HEK293 (cell line): ENCODE measurements around the gene HNRNPA2B1.

Experiments
- CTCF ChIA-PET: fragments of 350-600 bp; formaldehyde crosslinking; extraction: SDS; loops from one replicate; lab custom pipeline; 2021; ENCODE audit warnings: antibody characterized with exemption; lab: Yijun Ruan, JAX
- POLR2A ChIA-PET: fragments of 300-600 bp; formaldehyde crosslinking; extraction: SDS; loops from one replicate; lab custom pipeline; 2020; ENCODE audit warnings: antibody characterized with exemption, inconsistent platforms; lab: Yijun Ruan, JAX
- H3K27ac ChIP-seq: fragments of 200-500 bp; sonication (Bioruptor generic); 2 replicates; pipeline ENCODE4 v1.5.1; 2014; ENCODE audit warnings: low read depth, low read length, control low read depth, inconsistent platforms; ENCODE audit errors: extremely low read depth
- H3K36me3 ChIP-seq, 2 experiments: fragments of 200-500 bp in 1 of 2; sonication (Bioruptor generic) in 1 of 2; 1 replicate in 1 of 2; 2 replicates in 1 of 2; pipeline ENCODE4 v1.5.1; 2014 to 2017; ENCODE audit warnings: inconsistent platforms in 2 of 2, low read length in 2 of 2; ENCODE audit not compliant: control insufficient read depth in 2 of 2, insufficient read depth in 1 of 2
- H3K4me1 ChIP-seq: fragments of 200-500 bp; sonication (Bioruptor generic); 2 replicates; pipeline ENCODE4 v1.5.1; 2014; ENCODE audit warnings: mild to moderate bottlenecking, low read length, inconsistent platforms; ENCODE audit not compliant: control insufficient read depth, insufficient read depth
- H3K4me3 ChIP-seq: 2 replicates; pipeline ENCODE4 v1.5.1; 2011; ENCODE audit warnings: low read depth, mild to moderate bottlenecking, control low read depth, low read length, moderate library complexity
- H3K9me3 ChIP-seq: fragments of 200-500 bp; sonication (Bioruptor generic); 2 replicates; pipeline ENCODE4 v1.5.1; 2014; ENCODE audit warnings: low read depth, low read length, inconsistent platforms; ENCODE audit not compliant: control insufficient read depth, insufficient read depth
- ELK4 ChIP-seq: IDR thresholded peaks from 2 replicates; pipeline ENCODE4 v1.6.1; 2011; ENCODE audit warnings: mild to moderate bottlenecking, low read depth, low read length, borderline replicate concordance
- REST ChIP-seq: fragments of 450-650 bp; formaldehyde crosslinking; IDR thresholded peaks from 2 replicates; pipeline ENCODE4 v1.5.1; 2016; ENCODE audit warnings: missing biosample characterization, missing genetic modification characterization
- SP7 ChIP-seq: fragments of 450-650 bp; formaldehyde crosslinking; IDR thresholded peaks from 2 replicates; pipeline ENCODE4 v1.5.1; 2016; ENCODE audit warnings: missing biosample characterization, missing genetic modification characterization
- ZBTB10 ChIP-seq: fragments of 450-650 bp; formaldehyde crosslinking; IDR thresholded peaks from 2 replicates; pipeline ENCODE4 v1.5.1; 2016; ENCODE audit warnings: missing biosample characterization, missing genetic modification characterization
- ZBTB44 ChIP-seq: fragments of 450-650 bp; IDR thresholded peaks from 2 replicates; pipeline ENCODE4 v1.5.1; 2018; ENCODE audit warnings: missing biosample characterization, mild to moderate bottlenecking, missing genetic modification characterization
- ZBTB8A ChIP-seq: fragments of 450-650 bp; formaldehyde crosslinking; IDR thresholded peaks from 2 replicates; pipeline ENCODE4 v1.5.1; 2016; ENCODE audit warnings: missing biosample characterization, missing genetic modification characterization
- ZIC2 ChIP-seq: fragments of 450-650 bp; formaldehyde crosslinking; IDR thresholded peaks from 2 replicates; pipeline ENCODE4 v1.5.1; 2016; ENCODE audit warnings: missing biosample characterization, missing genetic modification characterization
- ZNF140 ChIP-seq: fragments of 450-650 bp; formaldehyde crosslinking; IDR thresholded peaks from 2 replicates; pipeline ENCODE4 v1.5.1; 2016; ENCODE audit warnings: missing biosample characterization, missing genetic modification characterization
- ZNF2 ChIP-seq: fragments of 450-650 bp; formaldehyde crosslinking; IDR thresholded peaks from 2 replicates; pipeline ENCODE4 v1.5.1; 2016; ENCODE audit warnings: missing biosample characterization, missing genetic modification characterization
- ZNF266 ChIP-seq: fragments of 450-650 bp; formaldehyde crosslinking; IDR thresholded peaks from 2 replicates; pipeline ENCODE4 v1.5.1; 2016; ENCODE audit warnings: missing biosample characterization, missing genetic modification characterization, low read depth
- ZNF433 ChIP-seq: fragments of 450-650 bp; formaldehyde crosslinking; IDR thresholded peaks from 2 replicates; pipeline ENCODE4 v1.5.1; 2016; ENCODE audit warnings: missing biosample characterization, missing genetic modification characterization, low read depth
- ZNF510 ChIP-seq: fragments of 450-650 bp; formaldehyde crosslinking; IDR thresholded peaks from 2 replicates; pipeline ENCODE4 v1.5.1; 2018; ENCODE audit warnings: mild to moderate bottlenecking, missing genetic modification characterization, missing biosample characterization; ENCODE audit not compliant: insufficient replicate concordance
- ZNF514 ChIP-seq: fragments of 450-650 bp; formaldehyde crosslinking; IDR thresholded peaks from 2 replicates; pipeline ENCODE4 v1.5.1; 2016; ENCODE audit warnings: missing biosample characterization, missing genetic modification characterization
- ZNF521 ChIP-seq: fragments of 450-650 bp; formaldehyde crosslinking; IDR thresholded peaks from 2 replicates; pipeline ENCODE4 v1.5.1; 2017; ENCODE audit warnings: missing biosample characterization, mild to moderate bottlenecking, missing genetic modification characterization
- ZNF558 ChIP-seq: fragments of 450-650 bp; formaldehyde crosslinking; IDR thresholded peaks from 2 replicates; pipeline ENCODE4 v1.5.1; 2016; ENCODE audit warnings: missing biosample characterization, missing genetic modification characterization
- ZNF621 ChIP-seq: fragments of 450-650 bp; formaldehyde crosslinking; IDR thresholded peaks from 2 replicates; pipeline ENCODE4 v1.5.1; 2017; ENCODE audit warnings: missing biosample characterization, missing genetic modification characterization
- ZNF654 ChIP-seq: fragments of 450-650 bp; formaldehyde crosslinking; IDR thresholded peaks from 2 replicates; pipeline ENCODE4 v1.5.1; 2016; ENCODE audit warnings: low read depth, missing biosample characterization, missing genetic modification characterization
- ZNF658 ChIP-seq: fragments of 450-650 bp; formaldehyde crosslinking; IDR thresholded peaks from 2 replicates; pipeline ENCODE4; 2016; ENCODE audit warnings: missing biosample characterization, missing genetic modification characterization
- ZNF768 ChIP-seq: fragments of 450-650 bp; formaldehyde crosslinking; IDR thresholded peaks from 2 replicates; pipeline ENCODE4 v1.5.1; 2018; ENCODE audit warnings: missing biosample characterization, mild to moderate bottlenecking, missing genetic modification characterization
- ZNF837 ChIP-seq: fragments of 450-650 bp; formaldehyde crosslinking; IDR thresholded peaks from 2 replicates; pipeline ENCODE4 v1.5.1; 2016; ENCODE audit warnings: missing biosample characterization, missing genetic modification characterization
- ZSCAN23 ChIP-seq: fragments of 450-650 bp; formaldehyde crosslinking; IDR thresholded peaks from 2 replicates; pipeline ENCODE4 v1.5.1; 2016; ENCODE audit warnings: missing biosample characterization, missing genetic modification characterization
- TF ChIP-seq, protein P1 (sequence below): fragments of 450-650 bp; formaldehyde crosslinking; IDR thresholded peaks from 2 replicates; pipeline ENCODE4 v1.5.1; 2016; ENCODE audit warnings: missing biosample characterization, missing genetic modification characterization
- TF ChIP-seq, protein P2 (sequence below): fragments of 450-650 bp; formaldehyde crosslinking; IDR thresholded peaks from 2 replicates; pipeline ENCODE4 v1.5.1; 2016; ENCODE audit warnings: missing biosample characterization, missing genetic modification characterization

HNRNPA2B1 gene

DNA sequence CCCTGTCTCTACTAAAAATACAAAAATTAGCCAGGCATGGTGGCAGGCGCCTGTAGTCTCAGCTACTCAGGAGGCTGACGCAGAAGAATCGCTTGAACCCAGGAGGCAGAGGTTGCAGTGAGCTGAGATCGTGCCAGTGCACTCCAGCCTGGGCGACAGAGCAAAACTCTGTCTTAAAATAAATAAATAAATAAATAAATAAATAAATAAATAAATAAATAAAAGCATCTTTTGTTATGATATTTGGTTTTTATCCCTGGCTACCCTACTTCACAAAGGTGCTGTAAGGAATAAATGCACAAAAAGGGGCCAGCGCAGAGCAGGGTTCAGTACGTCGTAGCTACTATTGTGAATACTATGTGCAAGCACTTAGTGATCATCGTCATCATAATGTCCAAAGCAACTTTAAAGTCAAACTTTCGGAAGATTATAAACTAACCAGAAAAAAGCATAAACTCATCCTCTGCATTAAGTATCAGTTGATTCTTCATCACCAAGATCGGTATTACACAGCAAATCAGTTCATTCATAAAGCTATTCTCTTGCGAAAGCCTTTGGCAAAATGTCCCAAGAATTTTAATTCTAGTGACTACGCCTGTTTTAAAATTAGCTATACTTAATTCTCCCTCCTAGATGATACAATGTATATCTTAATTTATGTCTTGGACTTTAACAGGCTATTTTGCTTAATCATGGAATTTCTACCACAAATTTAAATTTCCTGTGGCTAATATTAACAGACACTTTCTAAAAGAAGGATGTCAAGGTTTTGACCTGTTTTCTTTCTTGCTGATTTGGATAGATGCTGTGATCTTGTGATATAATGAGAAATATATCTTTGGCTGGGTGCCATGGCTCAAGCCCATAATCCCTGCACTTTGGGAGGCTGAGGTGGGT is 56.1 kb downstream of the HNRNPA2B1 start:
- CTCF ChIA-PET: interaction anchor here (0.6 to 0.7 kb wide), 3 partner anchors 38 to 759 kb away, joined by 3 read pairs; no protein-coding TSS in a partner anchor
- peak; percentile 27; the same call in 1 of the 2 replicates for TF ChIP-seq REST
- TF ChIP-seq ZNF140 (tag by site-specific recombination): peak; percentile 45; the same call in 1 of the 2 replicates
- peak; percentile 46; the same call in 1 of the 2 replicates for TF ChIP-seq ZBTB8A (tag by site-specific recombination)
- no peak for TF ChIP-seq ZBTB10 (tag by site-specific recombination)
- no peak for TF ChIP-seq ZIC2 (tag by site-specific recombination)
- no peak for TF ChIP-seq ZNF521
- TF ChIP-seq ELK4: no peak
- TF ChIP-seq ZNF658 (tag by site-specific recombination): no peak
- TF ChIP-seq SP7 (tag by site-specific recombination): no peak
- TF ChIP-seq ZNF2: no peak
- peak; percentile 49; the same call in 1 of the 2 replicates for TF ChIP-seq ZNF433 (tag by site-specific recombination)
- TF ChIP-seq ZNF654 (tag by site-specific recombination): peak; percentile 19; the same call in 1 of the 2 replicates
- TF ChIP-seq ZNF266: 0 out of 2 replicates have a peak, but pooled peaks have one; percentile 11
- TF ChIP-seq, protein P1, sequence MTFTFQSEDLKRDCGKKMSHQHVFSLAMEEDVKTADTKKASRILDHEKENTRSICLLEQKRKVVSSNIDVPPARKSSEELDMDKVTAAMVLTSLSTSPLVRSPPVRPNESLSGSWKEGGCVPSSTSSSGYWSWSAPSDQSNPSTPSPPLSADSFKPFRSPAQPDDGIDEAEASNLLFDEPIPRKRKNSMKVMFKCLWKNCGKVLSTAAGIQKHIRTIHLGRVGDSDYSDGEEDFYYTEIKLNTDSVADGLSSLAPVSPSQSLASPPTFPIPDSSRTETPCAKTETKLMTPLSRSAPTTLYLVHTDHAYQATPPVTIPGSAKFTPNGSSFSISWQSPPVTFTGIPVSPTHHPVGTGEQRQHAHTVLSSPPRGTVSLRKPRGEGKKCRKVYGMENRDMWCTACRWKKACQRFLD (tag by site-specific recombination): no peak
- TF ChIP-seq ZNF768 (tag by site-specific recombination): no peak
- TF ChIP-seq ZNF510 (tag by site-specific recombination): no peak
- TF ChIP-seq, protein P2, sequence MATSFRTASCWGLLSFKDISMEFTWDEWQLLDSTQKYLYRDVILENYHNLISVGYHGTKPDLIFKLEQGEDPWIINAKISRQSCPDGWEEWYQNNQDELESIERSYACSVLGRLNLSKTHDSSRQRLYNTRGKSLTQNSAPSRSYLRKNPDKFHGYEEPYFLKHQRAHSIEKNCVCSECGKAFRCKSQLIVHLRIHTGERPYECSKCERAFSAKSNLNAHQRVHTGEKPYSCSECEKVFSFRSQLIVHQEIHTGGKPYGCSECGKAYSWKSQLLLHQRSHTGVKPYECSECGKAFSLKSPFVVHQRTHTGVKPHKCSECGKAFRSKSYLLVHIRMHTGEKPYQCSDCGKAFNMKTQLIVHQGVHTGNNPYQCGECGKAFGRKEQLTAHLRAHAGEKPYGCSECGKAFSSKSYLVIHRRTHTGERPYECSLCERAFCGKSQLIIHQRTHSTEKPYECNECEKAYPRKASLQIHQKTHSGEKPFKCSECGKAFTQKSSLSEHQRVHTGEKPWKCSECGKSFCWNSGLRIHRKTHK (tag by site-specific recombination): no peak
- TF ChIP-seq ZNF837 (tag by site-specific recombination): no peak
- no peak for TF ChIP-seq ZBTB44 (tag by site-specific recombination)
- no peak for TF ChIP-seq ZNF621 (tag by site-specific recombination)
- TF ChIP-seq ZNF514 (tag by site-specific recombination): no peak
- 0 out of 2 replicates have a peak, but pooled peaks have one; percentile 24 for TF ChIP-seq ZNF558 (tag by site-specific recombination)
- no peak for TF ChIP-seq ZSCAN23 (tag by site-specific recombination)

More for the DNA sequence above, 56.1 kb downstream of the HNRNPA2B1 start:
- peaks cover 4% of the 10 kb centered on the region for H3K4me1 ChIP-seq
- no peaks in the 10 kb centered on the region for H3K36me3 ChIP-seq
- H3K9me3 ChIP-seq: no peaks in the 10 kb centered on the region
- no peak overlapping the region for H3K27ac ChIP-seq
- H3K4me3 ChIP-seq: no peak overlapping the region
- POLR2A ChIA-PET: no interaction called here
